Measurements from ENCODE around the gene FAM20C. TPM values are rescaled to one million over a fixed set of nuclear protein-coding genes. Genes with fewer than 3 reads are reported as not detected.
A peak's percentile ranks its signal among the peaks of the same experiment; 100 is the strongest.

Gene FAM20C
- total RNA-seq, 1 experiment from 2014 or later, result 62.6 TPM

- H3K79me1 ChIP-seq (ENCODE audit: insufficient read depth, low read depth, low read length, poor library complexity, severe bottlenecking), result no peaks in the 10 kb centered on the region
- H3K4me1 ChIP-seq (ENCODE audit: insufficient read depth, low read length), result no peaks in the 10 kb centered on the region; the same call in 1 of the 2 replicates
- H2AFZ ChIP-seq (ENCODE audit: low read length), result no peak overlapping the region
- no peaks in the 10 kb centered on the region; a peak in 1 of 5 replicates for H3K9me3 Mint-ChIP-seq
- H3K18ac ChIP-seq (ENCODE audit: insufficient read length, low read depth, low read length), result no peak overlapping the region
- H3K4me1 Mint-ChIP-seq, result peaks cover 40% of the 10 kb centered on the region in 2 experiments
- H2BK12ac ChIP-seq (ENCODE audit: insufficient read length, low read depth, low read length), result no peak overlapping the region
- H3K14ac ChIP-seq (ENCODE audit: insufficient read depth, low read length), result no peak overlapping the region; the same call in 1 of the 2 replicates
- H3K27ac Mint-ChIP-seq, result peak overlapping the region in 2 of 3 experiments; percentile 65 to 76; a peak in 2 of 7 replicates
- H3K56ac ChIP-seq (ENCODE audit: insufficient read length, low read depth, low read length), result no peak overlapping the region
- no peak overlapping the region for H4K5ac ChIP-seq (ENCODE audit: insufficient read length, low read depth, low read length)
- H4K20me1 ChIP-seq (ENCODE audit: control insufficient read depth, insufficient read depth, insufficient read length), result no peaks in the 10 kb centered on the region
- H2BK15ac ChIP-seq (ENCODE audit: low read depth, low read length), result no peak overlapping the region
- H3K9me3 ChIP-seq (ENCODE audit: control insufficient read depth, low read depth, low read length), result no peaks in the 10 kb centered on the region
- H3K23ac ChIP-seq (ENCODE audit: insufficient read length, low read depth, low read length), result no peak overlapping the region
- no peak overlapping the region for H3K4me2 ChIP-seq (ENCODE audit: insufficient read depth, insufficient read length, low read length)
- no peak overlapping the region for H2BK120ac ChIP-seq (ENCODE audit: low read depth, low read length, poor library complexity, severe bottlenecking)
- no peaks in the 10 kb centered on the region for H3K27me3 ChIP-seq (ENCODE audit: insufficient read depth, low read length)
- H3K4ac ChIP-seq (ENCODE audit: low read depth, low read length), result no peak overlapping the region
- H3K9ac ChIP-seq (ENCODE audit: extremely low read depth, insufficient read length, low read length), result no peak overlapping the region
- peaks cover 17% of the 10 kb centered on the region for H3K23me2 ChIP-seq (ENCODE audit: insufficient read length, low read depth, low read length, poor library complexity, severe bottlenecking)
- H4K8ac ChIP-seq (replicated peaks; ENCODE audit: insufficient read length, low read depth, low read length), result no peak overlapping the region
- H2BK20ac ChIP-seq (ENCODE audit: low read depth, low read length, poor library complexity, severe bottlenecking), result no peak overlapping the region
- H2BK5ac ChIP-seq (ENCODE audit: insufficient read length, low read length), result no peak overlapping the region
- peak overlapping the region; percentile 31 to 70; a peak in 4 of 5 replicates for H3K4me3 Mint-ChIP-seq
- DNase-seq, result no peak
- peaks cover 5% of the 10 kb centered on the region for H3K27me3 Mint-ChIP-seq (ENCODE audit: low read depth)
- no peak overlapping the region for H3T11ph ChIP-seq (ENCODE audit: low read length)
- H3K79me2 ChIP-seq (ENCODE audit: insufficient read depth, low read length), result peaks cover 2% of the 10 kb centered on the region; the same call in 1 of the 2 replicates
- no CpG with 5 or more reads among the region's 19 CpGs for WGBS (ENCODE audit: extremely low coverage, insufficient read length, low lambda C conversion rate)
- H3K27ac ChIP-seq (ENCODE audit: insufficient read length, low read depth, low read length), result no peak overlapping the region
- H2AK5ac ChIP-seq (ENCODE audit: insufficient read length, low read length), result no peak overlapping the region
- no peak overlapping the region for H4K91ac ChIP-seq (ENCODE audit: insufficient read length, low read depth, low read length)
- peaks cover 47 to 59% (median 51%) of the 10 kb centered on the region in 3 experiments for H3K36me3 Mint-ChIP-seq (ENCODE audit: insufficient read depth in 1 of 3, low read depth in 3 of 3)
- TF ChIP-seq CTCF (conservative IDR thresholded peaks at IDR 0.05), result no peak
Measured at GRCh38 chr7:195830-196128, 3.4 kb downstream of the FAM20C start.
